GM12875 (cell line): ENCODE results near the gene MAPK8IP1.

Source experiments
- H3K4me3 ChIP-seq: one replicate; pipeline ENCODE4 v1.5.1; 2011; ENCODE audit warnings: low read depth, low read length, control low read depth
- CTCF ChIP-seq: IDR thresholded peaks from 2 replicates; pipeline ENCODE4 v1.5.1; 2011; ENCODE audit warnings: low read depth, mild to moderate bottlenecking, control low read depth, inconsistent platforms, low read length, moderate library complexity, borderline replicate concordance; ENCODE audit not compliant: insufficient read depth

Gene MAPK8IP1

GRCh38 chr11:45936511-45937054, 51.1 kb downstream of the MAPK8IP1 start:
- TF ChIP-seq CTCF, result no peak
- H3K4me3 ChIP-seq, result no peak overlapping the region

- H3K4me3 ChIP-seq, result no peak overlapping the region
- no peak for TF ChIP-seq CTCF
These were observed 52.5 kb downstream of the MAPK8IP1 start for GRCh38 chr11:45937916-45938315.

- H3K4me3 ChIP-seq, result no peak overlapping the region
- no peak for TF ChIP-seq CTCF
These were observed 54.4 kb downstream of the MAPK8IP1 start for GRCh38 chr11:45939836-45940235.

- TF ChIP-seq CTCF, result no peak
- no peak overlapping the region for H3K4me3 ChIP-seq
These were observed 55.8 kb downstream of the MAPK8IP1 start for GRCh38 chr11:45941285-45941684.

- TF ChIP-seq CTCF, result no peak
These were observed 56.9 kb downstream of the MAPK8IP1 start for GRCh38 chr11:45942381-45942780.

GRCh38 chr11:45945397-45945999, 60.0 kb downstream of the MAPK8IP1 start:
- H3K4me3 ChIP-seq, result no peak overlapping the region
- TF ChIP-seq CTCF, result no peak

More at GRCh38 chr11:45942381-45942780, 56.9 kb downstream of the MAPK8IP1 start:
- H3K4me3 ChIP-seq, result no peak overlapping the region

DNA sequence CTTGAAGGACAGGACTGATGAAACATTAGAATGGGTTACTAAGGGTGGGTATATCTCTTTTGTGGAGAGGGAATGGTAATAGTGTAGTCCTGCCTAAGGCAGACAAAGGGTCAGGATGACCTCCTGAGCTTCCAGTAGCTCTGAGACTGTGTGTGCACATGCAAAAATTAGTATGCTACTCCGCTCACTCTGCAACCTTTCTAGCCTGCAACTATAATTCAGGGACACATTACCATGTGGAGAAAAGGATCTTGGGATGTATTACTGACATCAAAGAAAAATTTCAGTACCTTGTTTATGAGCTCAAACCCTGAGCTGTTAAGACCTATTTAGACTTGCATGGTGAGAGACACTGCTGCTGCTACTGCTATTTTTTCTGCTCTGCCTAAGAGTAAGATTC, 62.4 kb downstream of the MAPK8IP1 start:
- no peak for TF ChIP-seq CTCF
- H3K4me3 ChIP-seq, result no peak overlapping the region
